HG02840 (cell line): ENCODE results near the gene CENATAC.
"Not testable (repeated sequence)": the region's sequence is repeated elsewhere in the genome, so short reads cannot be mapped to it uniquely, and the experiment has no call there.

ENCODE experiments used
- ATAC-seq: cut with Tn5 transposase; IDR thresholded peaks from one replicate; pipeline ENCODE4 v1.9.1; 2021; ENCODE audit warnings: mild to moderate bottlenecking, moderate library complexity, moderate number of reproducible peaks; ENCODE audit not compliant: unreplicated experiment, low FRiP score

The CENATAC gene

GRCh38 chr11:119025978-119026766, 28.2 kb downstream of the CENATAC start:
- no peak for ATAC-seq

- ATAC-seq = no peak
These were observed 29.0 kb downstream of the CENATAC start for GRCh38 chr11:119026970-119027369.

- ATAC-seq = no peak
These were observed 29.8 kb downstream of the CENATAC start for GRCh38 chr11:119027561-119028345.

- no peak for ATAC-seq
These were observed 30.6 kb downstream of the CENATAC start for GRCh38 chr11:119028346-119029068.

- no peak for ATAC-seq
These were observed 31.1 kb downstream of the CENATAC start for GRCh38 chr11:119029069-119029339.

- ATAC-seq = no peak
These were observed 31.5 kb downstream of the CENATAC start for GRCh38 chr11:119029340-119030028.

- peak; percentile 9 for ATAC-seq
These were observed 32.0 kb downstream of the CENATAC start for GRCh38 chr11:119030029-119030328.

GRCh38 chr11:119030329-119031047, 32.5 kb downstream of the CENATAC start, which contains the start of gene SLC37A4:
SLC37A4 (minus strand) TSS chr11:119030877.
- peak; percentile 88 for ATAC-seq

- no peak for ATAC-seq
These were observed 34.0 kb downstream of the CENATAC start for GRCh38 chr11:119031912-119032280.

GRCh38 chr11:119033421-119033820, 35.5 kb downstream of the CENATAC start:
- ATAC-seq = not testable (repeated sequence)

- ATAC-seq = no peak
These were observed 36.9 kb downstream of the CENATAC start for GRCh38 chr11:119034813-119035212.

- ATAC-seq = no peak
These were observed 40.9 kb downstream of the CENATAC start for GRCh38 chr11:119038884-119039283.

- ATAC-seq = not testable (repeated sequence)
These were observed 41.5 kb downstream of the CENATAC start for GRCh38 chr11:119039471-119039870.

GRCh38 chr11:119041821-119042514, 44.0 kb downstream of the CENATAC start:
- no peak for ATAC-seq

- no peak for ATAC-seq
These were observed 45.0 kb downstream of the CENATAC start for GRCh38 chr11:119042927-119043326.

- ATAC-seq = no peak
These were observed 46.8 kb downstream of the CENATAC start for GRCh38 chr11:119044708-119045107.

- ATAC-seq = no peak
These were observed 48.6 kb downstream of the CENATAC start for GRCh38 chr11:119046489-119046888.

GRCh38 chr11:119047205-119047604, 49.3 kb downstream of the CENATAC start:
- no peak for ATAC-seq

GRCh38 chr11:119048644-119049043, 50.7 kb downstream of the CENATAC start:
- no peak for ATAC-seq

GRCh38 chr11:119049081-119049480, 51.1 kb downstream of the CENATAC start:
- ATAC-seq = no peak
